Activated B cell treated with CpG ODN at 0.5 μM for 24 hours (primary cell): Measurements from ENCODE around the gene SAP30L. TPM values are rescaled to one million over a fixed set of nuclear protein-coding genes. Genes with fewer than 3 reads are reported as not detected.

ENCODE experiments used
- ATAC-seq: fragments of 200-7000 bp; cut with Tn5 transposase; one replicate; pipeline ENCODE4 v1.10.0; 2021; ENCODE audit warnings: low read depth, mild to moderate bottlenecking, moderate library complexity
- CTCF ChIA-PET: fragments of 350-600 bp; sonication (Branson Sonifier 250); formaldehyde crosslinking; loops from one replicate; lab custom pipeline; 2021; ENCODE audit warnings: antibody characterized with exemption; lab: Charles Lee
- POLR2A ChIA-PET: fragments of 350-600 bp; sonication (Branson Sonifier 250); formaldehyde crosslinking; loops from one replicate; lab custom pipeline; 2021; ENCODE audit warnings: antibody characterized with exemption; lab: Charles Lee
- DNase-seq: peaks from one replicate; pipeline ENCODE4 v3.0.0; 2022
- H3K27ac Mint-ChIP-seq: one replicate; pipeline ENCODE4 v1.8.0; 2020; ENCODE audit warnings: mixed read lengths
- H3K27me3 Mint-ChIP-seq: one replicate; pipeline ENCODE4 v1.8.0; 2021; ENCODE audit warnings: mixed read lengths
- H3K36me3 Mint-ChIP-seq: one replicate; pipeline ENCODE4 v1.8.0; 2021; ENCODE audit warnings: low read depth, mixed read lengths
- H3K4me1 Mint-ChIP-seq: one replicate; pipeline ENCODE4 v1.8.0; 2021; ENCODE audit warnings: mixed read lengths
- H3K4me3 Mint-ChIP-seq: one replicate; pipeline ENCODE4 v1.8.0; 2020; ENCODE audit warnings: mild to moderate bottlenecking, mixed read lengths
- H3K9me3 Mint-ChIP-seq: one replicate; pipeline ENCODE4 v1.8.0; 2020; ENCODE audit warnings: mixed read lengths
- intact Hi-C: fragments of 100-400 bp; cut with micrococcal nuclease; formaldehyde crosslinking; loops from one replicate; pipeline ENCODE4 v1.15.1; 2024
- total RNA-seq: library from RNA; stranded (reverse); gene quantifications from 2 replicates; pipeline ENCODE4 v1.2.3, GENCODE V29; 2022
- TF ChIP-seq, protein P1 (sequence below): fragments of 200-600 bp; IDR thresholded peaks from one replicate; pipeline ENCODE4 v1.8.0; 2022; ENCODE audit warnings: antibody characterized with exemption, mild to moderate bottlenecking

The SAP30L gene
- total RNA-seq, 1 donor from 2014 or later: 28.9 TPM

DNA sequence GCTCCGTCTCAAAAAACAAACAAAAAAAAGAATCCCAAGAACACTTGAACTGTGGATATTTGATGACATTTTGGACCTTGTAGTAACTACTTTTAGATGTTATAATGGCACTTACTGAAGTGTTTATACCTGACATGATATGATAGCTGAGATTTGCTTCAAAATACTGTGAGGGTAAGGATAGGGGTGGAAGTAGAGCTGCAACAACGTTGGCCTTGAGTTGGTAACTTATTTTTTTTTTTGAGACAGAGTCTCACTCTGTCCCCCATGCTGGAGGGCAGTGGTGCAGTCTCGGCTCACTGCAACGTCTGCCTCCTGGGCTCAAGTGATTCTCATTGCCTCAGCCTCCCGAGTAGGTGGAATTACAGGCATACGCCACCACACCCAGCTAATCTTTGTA is 30.7 kb upstream of the SAP30L start:
- intact Hi-C loops: no loop called here
- no peaks in the 10 kb centered on the region for H3K9me3 Mint-ChIP-seq
- no peak for DNase-seq
- TF ChIP-seq, protein P1, sequence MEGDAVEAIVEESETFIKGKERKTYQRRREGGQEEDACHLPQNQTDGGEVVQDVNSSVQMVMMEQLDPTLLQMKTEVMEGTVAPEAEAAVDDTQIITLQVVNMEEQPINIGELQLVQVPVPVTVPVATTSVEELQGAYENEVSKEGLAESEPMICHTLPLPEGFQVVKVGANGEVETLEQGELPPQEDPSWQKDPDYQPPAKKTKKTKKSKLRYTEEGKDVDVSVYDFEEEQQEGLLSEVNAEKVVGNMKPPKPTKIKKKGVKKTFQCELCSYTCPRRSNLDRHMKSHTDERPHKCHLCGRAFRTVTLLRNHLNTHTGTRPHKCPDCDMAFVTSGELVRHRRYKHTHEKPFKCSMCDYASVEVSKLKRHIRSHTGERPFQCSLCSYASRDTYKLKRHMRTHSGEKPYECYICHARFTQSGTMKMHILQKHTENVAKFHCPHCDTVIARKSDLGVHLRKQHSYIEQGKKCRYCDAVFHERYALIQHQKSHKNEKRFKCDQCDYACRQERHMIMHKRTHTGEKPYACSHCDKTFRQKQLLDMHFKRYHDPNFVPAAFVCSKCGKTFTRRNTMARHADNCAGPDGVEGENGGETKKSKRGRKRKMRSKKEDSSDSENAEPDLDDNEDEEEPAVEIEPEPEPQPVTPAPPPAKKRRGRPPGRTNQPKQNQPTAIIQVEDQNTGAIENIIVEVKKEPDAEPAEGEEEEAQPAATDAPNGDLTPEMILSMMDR: no peak
- H3K36me3 Mint-ChIP-seq: peaks cover 81% of the 10 kb centered on the region
- ChIA-PET POLR2A (interaction anchor here (0.6 kb wide), 1 partner anchor 341 kb away, joined by 4 read pairs; no protein-coding TSS in a partner anchor), CTCF (no interaction called here)
- no peaks in the 10 kb centered on the region for H3K27me3 Mint-ChIP-seq
- H3K27ac Mint-ChIP-seq: no peak overlapping the region
- H3K4me3 Mint-ChIP-seq: no peak overlapping the region
- H3K4me1 Mint-ChIP-seq: peaks cover 17% of the 10 kb centered on the region
- ATAC-seq: no peak

DNA sequence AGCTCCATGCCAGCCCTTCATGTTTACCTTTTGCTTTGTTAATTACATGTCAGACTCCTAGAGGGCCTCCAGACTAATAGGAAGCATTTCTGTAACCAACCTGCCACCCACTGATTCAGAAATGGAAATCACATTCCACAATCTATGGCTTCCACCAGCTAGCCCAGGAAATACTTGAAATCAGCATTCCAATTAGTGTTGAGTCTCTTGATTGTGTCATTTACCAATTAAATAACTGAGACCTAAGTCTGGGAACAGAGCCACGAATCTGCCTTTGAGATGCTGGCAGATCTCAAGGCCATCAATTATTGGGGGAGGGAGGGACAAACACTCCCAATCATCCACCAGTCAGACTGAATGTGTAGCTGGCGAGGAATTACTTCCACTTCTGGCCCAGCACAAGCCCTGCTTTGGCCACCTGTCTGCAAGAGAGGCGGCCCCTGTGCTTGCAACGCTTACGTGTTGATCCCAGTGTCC is 27.4 kb upstream of the SAP30L start:
- Mint-ChIP-seq H3K27me3 (no peaks in the 10 kb centered on the region), H3K27ac (no peak overlapping the region), H3K4me1 (peaks cover 17% of the 10 kb centered on the region), H3K36me3 (peaks cover 75% of the 10 kb centered on the region), H3K9me3 (peaks cover 9% of the 10 kb centered on the region), H3K4me3 (no peak overlapping the region)
- CTCF ChIA-PET: no interaction called here
- intact Hi-C loops: no loop called here
- ATAC-seq: no peak
- TF ChIP-seq, protein P1: no peak
- POLR2A ChIA-PET: no interaction called here
- DNase-seq: no peak

DNA sequence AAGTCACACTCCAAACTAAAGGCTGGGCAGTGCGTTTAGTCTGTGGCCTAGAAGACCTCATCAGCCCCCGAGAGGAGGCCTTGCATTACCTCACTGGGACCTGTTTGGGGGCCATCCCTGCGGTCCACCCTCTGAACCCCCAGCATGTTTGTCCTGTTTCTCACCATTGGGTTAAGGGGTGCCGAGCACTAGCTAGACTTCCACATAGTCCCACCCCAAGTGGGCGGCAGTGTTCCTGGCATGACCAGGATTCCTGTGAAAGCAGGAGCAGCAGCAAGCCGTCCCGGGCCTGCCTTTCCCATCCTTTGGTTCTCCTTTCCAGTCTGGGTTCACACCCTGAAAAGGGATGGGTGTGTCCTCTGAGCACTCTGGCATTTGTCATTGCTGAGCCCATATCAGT is 26.6 kb upstream of the SAP30L start:
- Mint-ChIP-seq H3K36me3 (peaks cover 76% of the 10 kb centered on the region), H3K27ac (no peak overlapping the region), H3K9me3 (peaks cover 15% of the 10 kb centered on the region), H3K27me3 (no peaks in the 10 kb centered on the region), H3K4me1 (peaks cover 17% of the 10 kb centered on the region), H3K4me3 (no peak overlapping the region)
- TF ChIP-seq, protein P1: no peak
- intact Hi-C loops: no loop called here
- ChIA-PET POLR2A (no interaction called here), CTCF (no interaction called here)
- no peak for DNase-seq
- ATAC-seq: no peak

DNA sequence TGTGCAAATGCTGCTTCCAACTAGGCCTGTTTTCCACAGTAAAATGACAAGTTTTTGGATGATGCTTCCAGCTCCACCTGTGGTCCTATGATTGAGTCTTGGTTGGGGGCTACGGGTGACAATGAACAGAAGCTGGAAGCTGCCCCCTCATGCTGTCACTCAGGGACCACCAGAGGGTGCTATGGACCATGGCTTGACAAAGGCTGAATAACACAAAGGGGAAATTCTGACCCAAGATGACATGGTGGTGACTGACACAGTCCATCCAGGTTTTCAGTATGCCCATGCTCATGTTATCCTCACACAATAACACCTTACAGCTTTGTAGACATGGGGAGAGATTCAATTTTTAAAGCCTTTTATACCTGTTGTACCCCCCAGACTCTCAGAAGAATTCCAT is 23.9 kb upstream of the SAP30L start:
- TF ChIP-seq, protein P1: no peak
- peak; percentile 18 for ATAC-seq

DNA sequence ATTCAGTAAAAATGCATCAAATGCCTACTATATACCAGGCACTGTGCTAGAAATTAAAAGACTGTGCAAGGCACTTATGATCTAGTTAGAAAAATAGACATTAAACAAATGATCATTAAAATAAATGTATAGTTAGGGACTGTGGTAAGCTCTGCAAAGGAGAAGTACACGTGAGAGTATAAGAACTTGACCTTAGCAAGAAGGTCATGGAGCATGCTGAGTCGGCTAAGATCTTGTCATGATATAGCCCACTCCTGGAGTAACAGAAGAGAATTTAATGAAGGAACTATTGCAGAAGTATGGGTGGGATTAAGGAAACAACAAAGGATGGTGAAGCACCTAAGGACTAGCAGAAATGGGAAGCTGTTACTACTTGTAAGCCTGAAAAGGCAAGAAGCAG is 23.5 kb upstream of the SAP30L start:
- ChIA-PET POLR2A (no interaction called here), CTCF (interaction anchor here (1.2 to 2.8 kb wide), 3 partner anchors 11 to 46 kb away, joined by 3 to 10 read pairs (median 3); no protein-coding TSS in a partner anchor)
- Mint-ChIP-seq H3K27me3 (no peaks in the 10 kb centered on the region), H3K4me1 (no peaks in the 10 kb centered on the region), H3K27ac (no peak overlapping the region), H3K9me3 (peaks cover 16% of the 10 kb centered on the region), H3K4me3 (no peak overlapping the region), H3K36me3 (peaks cover 62% of the 10 kb centered on the region)
- no peak for ATAC-seq
- intact Hi-C loops: no loop called here
- DNase-seq: no peak
- TF ChIP-seq, protein P1: no peak

More for the DNA sequence above, 23.9 kb upstream of the SAP30L start:
- peaks cover 3% of the 10 kb centered on the region for H3K4me1 Mint-ChIP-seq
- H3K4me3 Mint-ChIP-seq: no peak overlapping the region
- H3K9me3 Mint-ChIP-seq: peaks cover 16% of the 10 kb centered on the region
- ChIA-PET CTCF (interaction anchor here (0.7 to 2.8 kb wide), 4 partner anchors 11 to 218 kb away, joined by 3 to 10 read pairs (median 3); no protein-coding TSS in a partner anchor), POLR2A (no interaction called here)
- no peaks in the 10 kb centered on the region for H3K27me3 Mint-ChIP-seq
- DNase-seq: no peak
- intact Hi-C loops: no loop called here
- no peak overlapping the region for H3K27ac Mint-ChIP-seq
- H3K36me3 Mint-ChIP-seq: peaks cover 66% of the 10 kb centered on the region
